CD4-positive, alpha-beta T cell treated with Interleukin-1 beta for 1 hour (primary cell): Measurements from ENCODE around the gene MATR3.
"Not testable (repeated sequence)": the region's sequence is repeated elsewhere in the genome, so short reads cannot be mapped to it uniquely, and the experiment has no call there.

Experiments
- DNase-seq, 2 donors: peaks; one replicate each; pipeline ENCODE4 v3.0.0-alpha.2; 2020 to 2022

The MATR3 gene

DNA sequence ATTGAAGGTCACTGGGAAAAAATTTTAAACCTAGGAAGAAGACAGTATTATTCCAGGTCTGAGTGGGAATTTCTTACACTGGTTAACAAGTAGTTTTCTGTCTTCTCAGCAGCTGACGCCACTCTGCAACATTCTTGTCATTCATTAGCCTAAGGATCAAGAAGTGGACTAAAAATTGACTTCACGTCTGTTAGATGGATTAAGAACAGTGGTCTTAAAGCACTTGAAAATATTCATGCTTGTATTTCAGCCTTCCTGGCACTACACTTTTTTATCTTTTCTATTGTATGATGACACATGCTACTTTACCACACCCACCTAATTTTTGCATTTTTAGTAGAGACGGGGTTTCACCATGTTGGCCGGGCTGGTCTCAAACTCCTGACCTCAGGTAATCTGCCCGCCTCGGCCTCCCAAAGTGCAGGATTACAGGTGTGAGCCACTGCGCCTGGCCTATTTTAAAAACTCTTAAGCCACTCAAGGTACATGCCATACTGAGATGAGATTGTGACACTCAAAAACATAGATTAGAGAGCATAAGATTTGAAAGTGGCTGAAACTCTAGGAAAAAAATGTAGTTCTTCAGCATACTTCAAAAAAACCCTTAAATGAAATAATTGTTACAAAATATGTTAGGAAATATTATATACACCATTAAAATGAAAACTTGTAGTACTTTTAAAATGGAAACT is 8.4 kb downstream of the MATR3 start:
- no peak for DNase-seq

DNA sequence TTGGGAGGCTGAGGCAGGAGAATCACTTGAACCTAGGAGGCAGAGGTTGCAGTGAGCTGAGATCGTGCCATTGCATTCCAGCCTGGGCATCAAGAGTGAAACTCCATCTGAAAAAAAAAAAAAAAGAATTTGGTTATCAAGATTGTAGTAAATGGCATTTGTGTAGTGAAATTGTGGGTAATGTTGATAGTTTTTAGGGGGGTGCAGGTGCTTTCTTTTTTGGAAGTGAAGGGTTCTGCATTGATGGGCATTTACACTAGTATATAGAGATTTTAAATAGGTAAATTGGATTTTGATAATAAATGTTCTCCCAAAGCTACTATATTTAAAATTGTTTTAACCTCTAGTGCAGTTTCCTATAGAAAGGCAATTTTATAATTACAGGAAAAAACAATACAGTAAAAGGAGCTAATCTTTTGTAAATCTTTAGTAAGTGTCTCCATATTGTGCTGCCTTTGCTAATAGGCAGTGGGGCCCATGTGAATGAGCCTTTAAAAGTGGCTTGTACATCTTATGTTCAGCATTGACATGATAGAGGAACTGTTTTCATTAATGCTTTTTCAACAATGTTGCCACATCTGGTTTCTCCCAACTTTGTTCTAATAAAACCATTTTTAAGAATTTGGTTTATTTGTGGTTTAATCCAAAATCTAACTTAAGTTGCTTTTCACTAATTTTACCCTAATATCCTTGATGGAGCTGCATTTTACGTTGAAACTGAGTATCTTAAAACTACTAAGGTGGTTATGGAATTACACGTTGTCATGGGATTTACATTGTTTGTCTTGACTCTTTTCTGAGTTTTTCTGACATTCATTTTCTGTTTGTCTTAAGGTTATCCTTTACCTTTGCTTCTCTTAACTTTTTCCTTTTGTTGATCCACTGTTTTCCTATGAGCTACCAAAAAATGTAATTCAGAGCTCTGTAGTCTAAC is 11.1 kb downstream of the MATR3 start:
- DNase-seq = no peak

DNA sequence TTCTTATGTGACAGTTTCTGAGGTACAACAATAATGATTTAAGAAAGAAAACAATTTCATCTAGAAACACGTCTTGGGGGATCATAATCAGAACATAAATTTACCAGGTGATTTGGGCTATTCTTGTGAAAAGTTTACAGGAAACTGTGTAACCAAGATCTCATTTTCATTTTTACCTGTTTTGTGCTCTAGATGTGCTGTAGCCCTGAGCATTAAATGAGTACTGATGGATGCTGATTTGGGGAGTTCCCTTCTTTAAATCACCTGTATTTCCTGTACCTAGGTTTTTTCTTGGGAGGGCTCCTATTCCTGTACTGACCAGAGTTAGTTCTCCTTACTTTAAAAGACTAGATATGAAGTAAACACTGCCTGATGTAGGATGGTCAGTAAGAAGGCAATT is 12.7 kb downstream of the MATR3 start:
- DNase-seq = no peak

DNA sequence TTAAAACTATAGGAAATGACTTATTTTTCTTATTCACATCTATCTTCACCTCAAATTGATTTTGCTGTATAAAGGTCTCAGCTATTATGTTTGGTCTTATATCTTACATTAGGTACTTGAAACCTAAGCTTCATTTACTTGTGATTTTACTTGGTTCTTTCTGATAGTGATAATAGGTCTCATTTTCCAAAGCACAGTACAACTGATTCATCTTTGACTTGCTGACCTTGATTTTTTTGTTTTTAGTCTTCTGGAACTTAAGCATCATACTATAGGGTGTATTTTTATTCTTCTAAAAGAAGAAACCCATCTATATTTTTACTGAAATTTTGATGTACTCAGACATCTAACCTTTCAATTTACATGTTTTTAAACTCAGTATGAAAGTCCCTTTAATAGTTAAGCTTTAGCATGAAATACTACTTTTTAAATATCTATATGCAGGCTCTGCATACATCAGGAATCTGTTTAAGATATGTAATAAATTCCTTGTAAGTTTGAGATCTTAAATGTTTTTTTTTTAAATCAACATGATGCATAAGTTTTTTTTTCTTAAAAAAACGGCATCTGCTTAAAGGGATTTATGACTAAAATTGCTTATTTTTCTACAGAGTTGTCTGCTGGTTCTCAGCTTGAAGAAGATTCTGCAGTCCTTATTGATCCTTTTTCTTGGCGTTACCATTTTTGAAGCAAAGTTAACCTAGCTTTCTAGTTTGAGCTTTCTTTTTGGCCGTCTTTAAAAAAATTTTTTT is 13.3 kb downstream of the MATR3 start:
- DNase-seq = no peak

DNA sequence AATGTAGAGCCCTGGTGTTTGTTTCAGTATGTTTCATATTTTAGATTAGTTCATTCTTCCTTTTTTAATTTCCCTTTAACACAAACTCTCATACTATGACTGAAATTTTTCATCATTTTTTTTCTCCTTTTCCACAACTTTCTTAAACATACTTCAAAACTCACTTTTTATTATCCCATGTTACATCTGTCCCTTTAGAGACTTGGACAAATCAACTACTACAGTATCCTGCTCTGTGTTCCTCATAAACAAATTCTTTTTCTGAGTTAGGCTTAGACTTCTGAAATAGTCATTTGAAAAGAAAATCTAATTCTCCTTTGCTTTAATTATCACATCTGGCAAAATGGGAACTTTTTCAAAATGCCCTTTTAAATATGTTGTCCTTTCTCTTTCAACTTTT is 15.3 kb downstream of the MATR3 start:
- no peak for DNase-seq

DNA sequence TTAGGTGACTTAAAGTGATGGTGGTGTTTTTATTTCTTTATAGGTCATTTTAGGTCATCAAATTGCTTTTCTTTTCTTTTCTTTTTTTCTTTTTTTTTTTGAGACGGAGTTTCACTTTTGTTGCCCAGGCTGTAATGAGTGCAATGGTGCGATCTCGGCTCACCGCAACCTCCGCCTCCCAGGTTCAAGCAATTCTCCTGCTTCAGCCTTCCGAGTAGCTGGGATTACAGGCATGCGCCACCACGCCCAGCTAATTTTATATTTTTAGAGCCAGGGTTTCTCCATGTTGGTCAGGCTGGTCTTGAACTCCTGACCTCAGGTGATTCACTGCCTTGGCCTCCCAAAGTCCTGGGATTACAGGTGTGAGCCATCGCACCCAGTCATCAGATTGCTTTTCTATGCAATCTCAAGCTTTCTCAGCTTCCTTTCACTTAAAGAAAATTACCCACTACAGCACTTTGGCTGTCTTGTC is 17.2 kb downstream of the MATR3 start:
- DNase-seq = not testable (repeated sequence)

DNA sequence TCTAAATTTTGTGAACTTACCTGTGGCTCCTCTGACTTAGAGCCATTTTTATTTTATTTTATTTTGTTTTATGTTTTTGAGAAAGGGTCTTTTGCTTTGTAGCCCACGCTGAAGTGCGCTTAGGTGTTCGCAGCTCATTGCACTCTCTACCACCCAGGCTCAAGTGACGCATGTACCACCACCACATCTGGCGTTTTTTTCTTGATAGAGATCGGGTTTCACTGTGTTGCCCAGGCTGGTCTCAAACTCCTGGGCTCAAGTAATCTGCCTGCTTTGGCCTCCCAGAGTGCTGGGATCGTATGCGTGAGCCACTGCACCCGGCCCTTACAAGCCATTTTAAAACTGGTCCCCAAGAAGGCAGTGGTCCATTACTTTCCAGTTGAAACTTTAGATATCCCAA is 18.5 kb downstream of the MATR3 start:
- DNase-seq = no peak

DNA sequence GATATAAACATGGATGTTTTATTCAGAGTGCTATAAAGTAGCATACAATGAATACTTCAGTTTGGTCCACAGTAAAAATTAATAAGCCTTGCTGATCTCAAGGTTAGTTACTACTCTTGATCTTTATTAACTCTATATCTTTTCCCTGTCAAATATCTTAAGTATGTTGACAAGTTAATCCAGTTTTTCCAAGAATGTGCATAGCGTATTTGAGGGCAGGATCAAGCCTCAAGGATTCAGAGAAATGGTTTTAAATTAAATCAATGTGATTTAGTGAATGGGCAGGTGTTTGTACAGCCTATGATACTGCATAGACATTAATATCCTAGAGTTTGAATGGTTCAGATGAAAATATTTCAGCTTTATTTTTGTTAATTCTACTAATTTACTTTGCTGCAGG is 20.7 kb downstream of the MATR3 start:
- no peak for DNase-seq

DNA sequence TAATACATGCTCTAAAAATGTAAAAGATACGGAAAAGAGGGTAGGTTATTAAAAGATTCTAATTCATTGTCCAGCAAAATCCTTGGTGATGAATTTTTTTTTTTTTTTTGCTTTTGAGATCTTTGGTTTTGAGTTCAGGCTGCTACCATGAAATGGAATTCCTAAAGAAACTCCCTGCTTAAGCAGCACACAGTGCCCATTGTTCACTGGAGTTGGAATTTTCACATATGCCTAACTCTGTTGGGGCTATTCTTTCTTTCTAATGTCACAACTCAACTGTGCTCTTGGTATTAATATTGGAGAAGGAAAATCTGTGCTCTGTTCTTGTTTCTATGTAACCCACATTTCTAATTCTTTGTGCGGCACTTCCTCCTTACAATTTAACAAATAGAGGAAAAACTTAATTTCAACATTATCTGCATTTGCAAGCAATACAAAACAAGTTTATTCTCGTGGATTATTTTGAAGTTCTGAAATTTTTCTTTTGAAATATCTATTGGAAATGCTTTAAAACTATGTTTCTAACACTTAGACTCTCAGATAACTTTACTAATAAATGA is 21.6 kb downstream of the MATR3 start:
- DNase-seq = no peak

DNA sequence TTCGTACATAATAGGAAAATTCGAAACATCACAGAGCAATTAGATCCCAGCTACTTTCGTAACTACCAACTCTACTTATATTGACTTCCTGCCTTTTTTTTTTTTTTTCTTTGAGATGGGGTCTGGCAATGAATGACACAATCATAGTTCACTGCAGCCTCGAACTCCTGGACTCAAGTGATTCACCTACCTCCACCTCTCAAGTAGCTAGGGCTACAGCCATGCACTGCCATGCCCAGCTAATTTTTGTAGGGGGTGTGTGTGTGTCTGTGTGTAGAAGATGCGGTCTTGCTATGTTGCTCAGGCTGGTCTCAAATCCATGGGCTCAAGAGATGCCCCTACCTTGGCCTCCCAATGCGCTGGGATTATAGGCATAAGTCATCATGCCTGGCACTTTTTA is 42.3 kb downstream of the MATR3 start:
- no peak for DNase-seq

DNA sequence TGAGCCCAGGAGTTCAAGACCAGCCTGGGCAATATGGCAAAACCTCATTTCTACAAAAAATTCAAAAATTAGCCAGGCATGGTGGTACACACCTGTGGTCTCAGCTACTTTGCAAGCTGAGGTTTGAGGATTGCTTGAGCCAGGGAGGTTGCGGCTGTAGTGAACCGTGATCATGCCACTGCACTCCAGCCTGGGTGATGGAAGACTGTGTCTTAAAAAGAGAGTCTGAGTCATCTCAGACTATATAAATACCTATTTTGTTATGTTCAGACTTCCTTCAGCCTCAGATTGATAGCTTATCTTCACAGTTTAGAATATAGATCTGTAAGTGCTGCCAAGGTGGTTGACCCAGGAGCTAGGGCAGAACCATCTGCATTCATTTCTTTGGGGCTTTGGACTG is 46.5 kb downstream of the MATR3 start:
- DNase-seq = no peak

DNA sequence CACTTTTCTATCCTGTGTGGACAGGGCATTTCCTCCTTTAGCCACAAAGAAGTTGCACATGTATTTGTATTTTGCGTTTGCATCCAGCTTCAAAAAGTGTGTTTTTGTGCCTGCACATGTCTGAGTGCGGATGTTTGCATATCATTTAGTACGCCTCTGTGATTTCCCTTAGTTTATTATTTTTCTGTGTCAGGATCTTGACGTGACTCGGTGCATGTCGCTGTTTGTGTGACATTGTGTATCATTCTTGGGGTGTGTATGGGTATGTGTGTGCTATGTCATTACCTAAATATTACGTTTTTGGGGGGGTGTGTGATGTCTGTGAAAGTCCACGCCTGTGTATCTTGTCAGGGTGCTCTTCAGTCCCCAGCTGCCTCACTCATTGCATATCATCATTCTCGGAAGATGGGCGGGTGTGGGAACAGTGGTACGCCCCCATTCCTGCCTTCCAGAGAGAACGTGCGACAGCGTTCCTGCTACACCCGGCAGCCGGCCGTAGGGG is 47.7 kb downstream of the MATR3 start:
- no peak for DNase-seq

DNA sequence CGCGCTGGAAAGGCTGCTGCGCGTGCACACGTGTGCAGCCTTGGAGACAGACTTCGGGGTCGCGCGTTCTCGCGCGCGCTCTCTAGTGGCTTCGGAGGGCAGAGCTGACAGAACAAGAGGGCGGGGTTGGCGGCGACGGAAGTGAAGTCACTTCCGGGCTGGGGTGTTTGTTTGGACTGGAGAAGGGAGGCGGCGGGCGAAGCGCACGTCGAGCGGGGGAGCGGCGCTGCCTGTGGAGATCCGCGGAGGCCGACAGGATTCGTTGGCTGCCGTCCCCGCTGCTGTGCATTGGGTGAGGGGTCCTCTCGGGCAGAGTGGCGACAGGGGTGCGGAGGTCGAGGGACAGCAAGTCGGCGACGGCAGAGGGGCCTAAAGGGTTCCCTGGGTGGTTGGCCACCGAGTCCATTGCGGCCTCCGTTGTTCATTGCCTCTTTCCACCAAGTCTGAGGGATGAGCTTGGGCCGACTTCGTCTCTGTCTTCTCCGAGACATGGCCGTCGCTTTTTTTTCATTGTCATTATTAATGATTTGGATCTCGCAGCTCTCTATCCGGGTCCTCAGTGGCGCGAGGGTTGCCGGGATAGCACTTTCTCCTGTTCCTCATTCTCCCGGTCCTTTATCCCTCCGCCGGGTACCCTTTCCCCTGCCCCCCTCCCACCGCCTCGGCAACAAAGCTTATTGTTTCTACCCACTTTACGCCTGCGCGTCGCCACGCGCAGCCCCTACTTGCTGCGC is 48.3 kb downstream of the MATR3 start, which contains the start of gene PAIP2:
Gene PAIP2 (plus strand): TSS at position 166 of the 734 bp plus-strand sequence. CDS start 21,931 bp downstream, outside the sequence.
- DNase-seq = peak; percentile 98

DNA sequence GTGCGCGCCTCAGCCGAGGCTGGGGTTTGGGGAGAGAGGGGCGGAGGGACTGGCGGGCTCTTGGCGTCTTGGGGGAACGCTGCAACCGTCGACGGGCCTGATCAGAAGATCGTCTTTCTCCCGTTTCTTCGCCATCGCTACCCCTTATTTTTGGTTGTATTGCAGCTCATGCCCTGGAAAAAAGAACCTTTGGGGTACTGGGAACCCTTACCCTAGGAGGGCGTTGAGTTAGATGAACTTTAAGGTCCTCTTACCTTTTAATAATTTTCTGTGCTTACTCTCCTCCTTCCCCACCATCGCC is 48.8 kb downstream of the MATR3 start:
- peak in 1 of 2 donors; percentile 89 for DNase-seq

DNA sequence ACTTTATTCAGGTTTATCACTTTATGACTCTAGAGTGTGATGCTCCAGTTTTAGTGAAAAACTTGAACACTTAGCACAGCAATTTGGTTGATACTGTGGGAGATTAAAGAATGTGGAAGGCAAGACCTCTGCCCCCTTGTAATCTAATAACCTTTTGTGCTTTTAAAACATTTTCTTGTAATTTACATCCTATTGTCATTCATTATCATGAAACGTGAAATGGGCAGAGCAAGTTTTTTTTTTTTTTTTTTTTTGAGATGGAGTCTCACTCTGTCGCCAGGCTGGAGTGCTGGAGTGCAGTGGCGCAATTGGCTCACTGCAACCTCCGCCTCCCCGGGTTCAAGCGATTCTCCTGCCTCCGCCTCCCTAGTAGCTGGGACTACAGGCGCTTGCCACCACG is 49.9 kb downstream of the MATR3 start:
- no peak for DNase-seq

DNA sequence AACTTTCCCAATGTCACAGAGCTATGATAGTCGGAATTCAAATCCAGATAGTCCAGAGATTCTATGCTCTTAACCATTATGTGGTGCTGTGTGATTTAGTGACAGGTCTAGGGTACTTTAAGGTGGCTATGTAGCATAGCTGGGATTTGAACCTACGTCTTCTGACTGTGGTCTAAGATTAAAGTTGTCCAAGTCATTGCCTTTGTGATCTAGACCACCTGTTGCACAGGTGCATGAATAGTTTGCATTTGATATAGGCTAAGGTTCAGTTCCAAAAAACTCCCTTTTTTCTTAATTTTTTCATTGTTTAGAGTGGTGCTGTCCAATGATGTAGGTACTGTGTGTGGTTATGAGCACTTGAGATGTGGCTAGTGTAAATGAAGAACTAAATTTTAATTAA is 50.6 kb downstream of the MATR3 start:
- no peak for DNase-seq

DNA sequence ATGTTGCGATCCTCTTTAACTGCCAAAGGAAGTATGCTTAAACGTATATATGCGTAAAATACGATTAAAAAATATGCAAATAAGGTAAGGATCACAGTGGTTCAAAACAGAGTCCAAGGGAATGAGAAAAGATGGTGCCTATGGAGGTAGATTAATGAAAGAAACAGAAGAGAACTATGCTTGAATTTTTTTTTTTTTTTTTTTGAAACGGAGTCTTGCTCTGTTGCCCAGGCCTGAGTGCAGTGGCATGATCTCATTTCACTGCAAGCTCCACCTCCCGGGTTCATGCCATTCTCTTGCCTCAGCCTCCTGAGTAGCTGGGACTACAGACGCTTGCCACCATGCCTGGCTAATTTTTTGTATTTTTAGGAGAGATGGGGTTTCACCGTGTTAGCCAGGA is 51.9 kb downstream of the MATR3 start:
- DNase-seq = not testable (repeated sequence)

DNA sequence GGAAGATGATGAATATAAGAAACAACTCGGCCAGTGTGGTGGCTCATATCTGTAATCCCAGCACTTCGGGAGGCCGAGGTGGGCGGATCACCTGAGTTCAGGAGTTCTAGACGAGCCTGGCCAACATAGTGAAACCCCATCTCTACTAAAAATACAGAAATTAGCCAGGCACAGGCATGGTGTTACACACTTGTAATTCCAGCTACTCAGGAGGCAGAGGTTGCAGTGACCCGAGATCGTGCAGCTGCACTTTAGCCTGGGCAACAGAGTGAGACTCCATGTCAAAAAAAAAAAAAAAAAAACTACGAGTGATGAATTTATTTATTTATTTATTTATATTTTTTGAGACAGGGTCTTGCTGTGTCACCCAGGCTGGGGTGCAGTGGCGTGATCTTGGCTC is 54.3 kb downstream of the MATR3 start:
- DNase-seq = not testable (repeated sequence)

DNA sequence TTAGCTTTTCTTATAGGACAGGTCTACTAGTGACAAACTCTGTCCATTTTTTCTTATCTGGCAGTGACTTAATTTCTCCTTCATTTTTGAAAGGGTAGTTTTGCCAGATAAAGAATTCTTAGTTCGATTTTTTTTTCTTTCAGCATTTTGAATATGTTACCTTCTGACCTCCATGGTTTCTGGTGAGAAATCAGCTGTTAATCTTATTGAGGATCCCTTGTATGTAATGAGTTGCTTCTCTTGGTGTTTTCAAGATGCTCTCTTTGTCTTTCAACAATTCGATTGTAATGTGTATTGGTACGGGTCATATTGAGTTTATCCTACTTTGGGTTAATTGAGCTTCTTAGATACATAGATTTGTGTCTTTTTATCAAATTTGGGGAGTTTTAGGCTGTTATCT is 60.6 kb downstream of the MATR3 start:
- DNase-seq = no peak

DNA sequence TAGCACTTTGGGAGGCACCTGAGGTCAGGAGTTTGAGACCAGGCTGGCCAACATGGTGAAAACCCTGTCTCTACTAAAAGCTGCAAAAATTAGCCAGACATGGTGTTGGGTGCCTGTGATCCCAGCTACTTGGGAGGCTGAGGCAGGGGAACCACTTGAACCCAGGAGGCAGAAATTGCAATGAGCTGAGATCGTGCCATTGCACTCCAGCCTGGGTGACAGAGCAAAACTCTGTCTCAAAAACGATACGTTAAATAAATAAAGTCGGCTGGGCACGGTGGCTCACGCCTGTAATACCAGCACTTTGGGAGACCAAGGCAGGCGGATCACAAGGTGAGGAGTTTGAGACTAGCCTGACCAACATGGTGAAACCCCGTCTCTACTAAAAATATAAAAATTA is 62.4 kb downstream of the MATR3 start:
- not testable (repeated sequence) for DNase-seq

DNA sequence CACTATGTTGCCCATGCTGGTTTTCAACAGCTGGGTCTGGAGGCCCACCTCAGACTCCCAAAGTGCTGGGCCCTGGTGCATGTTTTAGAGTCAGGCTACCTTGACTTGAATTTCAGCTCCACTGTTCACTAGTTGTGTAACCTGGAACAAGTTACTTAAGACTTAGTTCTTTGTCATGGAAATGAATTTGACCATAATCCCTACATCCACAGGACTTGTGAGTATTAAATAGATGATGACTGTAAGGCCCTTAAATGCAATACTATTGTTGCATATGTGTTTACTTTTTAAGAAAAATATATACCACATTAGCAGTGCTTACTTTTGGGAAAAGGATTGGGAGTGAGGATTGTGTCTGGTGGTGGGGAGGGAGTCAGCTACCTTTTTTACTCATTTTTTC is 64.5 kb downstream of the MATR3 start:
- no peak for DNase-seq

DNA sequence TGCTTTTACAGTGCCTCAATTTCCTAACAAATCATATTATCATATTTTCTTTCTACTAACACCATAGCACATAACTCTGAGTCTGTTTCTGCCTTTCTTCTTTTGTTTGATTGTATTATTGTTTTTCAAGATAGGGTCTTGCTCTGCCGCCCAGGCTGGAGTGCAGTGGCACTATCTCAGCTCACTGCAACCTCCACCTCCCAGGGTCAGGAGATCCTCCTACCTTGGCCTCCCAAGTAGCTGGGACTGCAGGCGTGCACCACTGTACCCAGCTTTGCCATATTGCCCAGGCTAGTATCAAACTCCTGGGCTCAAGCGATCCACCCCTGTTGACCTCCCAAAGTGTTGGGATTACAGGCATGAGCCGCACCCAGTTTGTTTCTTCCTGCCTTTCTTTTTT is 66.8 kb downstream of the MATR3 start:
- DNase-seq = no peak
